Activated naive CD4-positive, alpha-beta T cell treated with anti-CD3 and anti-CD28 coated beads, Interleukin-2, amount 50 U/mL, for 16 hours (primary cell): ENCODE measurements around the gene NHSL1.
"Not testable (repeated sequence)": the region's sequence is repeated elsewhere in the genome, so short reads cannot be mapped to it uniquely, and the experiment has no call there.

Experiments
- DNase-seq: peaks from one replicate; pipeline ENCODE4 v3.0.0-alpha.2; 2020

The NHSL1 gene

GRCh38 chr6:138454981-138455706 is 44.1 kb downstream of the NHSL1 start:
- peak; percentile 66 for DNase-seq

- DNase-seq = no peak
Observed at GRCh38 chr6:138451043-138451442, 48.3 kb downstream of the NHSL1 start.

- no peak for DNase-seq
Observed at GRCh38 chr6:138450445-138450844, 48.8 kb downstream of the NHSL1 start.

GRCh38 chr6:138446821-138447220 is 52.5 kb downstream of the NHSL1 start:
- no peak for DNase-seq

- no peak for DNase-seq
Observed at GRCh38 chr6:138443979-138444378, 55.3 kb downstream of the NHSL1 start.

- DNase-seq = no peak
Observed at GRCh38 chr6:138442663-138443062, 56.6 kb downstream of the NHSL1 start.

- no peak for DNase-seq
Observed at GRCh38 chr6:138441965-138442364, 57.3 kb downstream of the NHSL1 start.

GRCh38 chr6:138440758-138441357 is 58.4 kb downstream of the NHSL1 start:
- no peak for DNase-seq

GRCh38 chr6:138440296-138440695 is 59.0 kb downstream of the NHSL1 start:
- DNase-seq = no peak

GRCh38 chr6:138439546-138439945 is 59.7 kb downstream of the NHSL1 start:
- DNase-seq = no peak

GRCh38 chr6:138434925-138435324 is 64.4 kb downstream of the NHSL1 start:
- no peak for DNase-seq

- DNase-seq = no peak
Observed at GRCh38 chr6:138434096-138434495, 65.2 kb downstream of the NHSL1 start.

- no peak for DNase-seq
Observed at GRCh38 chr6:138432063-138432356, 67.3 kb downstream of the NHSL1 start.

GRCh38 chr6:138431256-138432062 is 67.8 kb downstream of the NHSL1 start:
- no peak for DNase-seq

- DNase-seq = no peak
Observed at GRCh38 chr6:138430361-138431145, 68.7 kb downstream of the NHSL1 start.

GRCh38 chr6:138429761-138430160 is 69.5 kb downstream of the NHSL1 start:
- no peak for DNase-seq

- DNase-seq = no peak
Observed at GRCh38 chr6:138428944-138429598, 70.2 kb downstream of the NHSL1 start.

- no peak for DNase-seq
Observed at GRCh38 chr6:138427701-138428100, 71.6 kb downstream of the NHSL1 start.

- no peak for DNase-seq
Observed at GRCh38 chr6:138426500-138427123, 72.7 kb downstream of the NHSL1 start.

GRCh38 chr6:138425256-138425655 is 74.0 kb downstream of the NHSL1 start:
- not testable (repeated sequence) for DNase-seq

GRCh38 chr6:138424004-138424904 is 75.0 kb downstream of the NHSL1 start:
- no peak for DNase-seq
